HG02798 (cell line): ENCODE measurements around the gene ZWILCH.
"Not testable (repeated sequence)": the region's sequence is repeated elsewhere in the genome, so short reads cannot be mapped to it uniquely, and the experiment has no call there.

Source experiments
- ATAC-seq: cut with Tn5 transposase; IDR thresholded peaks from one replicate; pipeline ENCODE4 v1.9.1; 2021; ENCODE audit warnings: mild to moderate bottlenecking; ENCODE audit not compliant: unreplicated experiment, poor library complexity

ZWILCH gene

DNA sequence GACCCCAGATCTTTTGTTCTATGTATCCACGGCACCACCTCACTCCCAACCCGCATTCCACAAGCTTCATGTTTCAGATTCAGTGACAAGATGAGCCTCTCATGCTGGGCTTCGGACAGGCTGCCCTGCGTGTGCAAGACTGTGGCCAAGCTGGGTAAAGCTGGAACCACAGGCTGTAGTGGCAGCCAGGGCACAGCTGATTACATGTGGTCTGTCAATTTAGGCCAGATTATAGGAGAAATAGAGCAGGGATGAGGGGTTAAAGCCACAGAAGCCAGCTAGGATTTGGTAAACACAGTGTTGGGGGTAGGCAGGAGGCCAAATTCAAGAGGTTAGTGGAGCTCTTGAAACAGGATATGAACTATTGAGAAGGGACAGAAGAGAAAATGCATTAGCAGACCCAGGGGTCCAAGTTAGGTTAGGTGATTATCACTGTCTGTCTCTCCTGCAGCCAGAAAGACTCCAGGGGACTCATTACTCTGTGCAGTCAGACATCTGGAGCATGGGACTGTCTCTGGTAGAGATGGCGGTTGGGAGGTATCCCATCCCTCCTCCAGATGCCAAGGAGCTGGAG lies 20.5 kb upstream of the ZWILCH start:
- no peak for ATAC-seq

DNA sequence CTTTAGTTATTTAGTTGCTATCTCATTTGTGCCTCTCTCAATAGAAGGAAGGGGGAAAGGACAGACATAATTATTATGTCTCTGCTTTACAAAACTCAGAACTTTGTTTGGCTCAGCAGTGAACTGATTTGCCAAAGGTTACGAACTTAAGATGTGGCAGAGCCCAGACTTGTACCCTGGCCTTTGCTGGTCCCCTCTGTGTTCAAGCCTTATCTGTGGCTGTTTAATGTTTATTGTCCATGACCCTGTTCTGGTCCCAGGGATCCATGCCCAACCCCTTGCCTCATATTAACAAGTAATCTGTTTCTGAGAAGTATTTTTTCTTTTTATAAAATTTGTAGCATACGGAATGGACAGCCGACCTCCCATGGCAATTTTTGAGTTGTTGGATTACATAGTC lies 18.2 kb upstream of the ZWILCH start:
- no peak for ATAC-seq

DNA sequence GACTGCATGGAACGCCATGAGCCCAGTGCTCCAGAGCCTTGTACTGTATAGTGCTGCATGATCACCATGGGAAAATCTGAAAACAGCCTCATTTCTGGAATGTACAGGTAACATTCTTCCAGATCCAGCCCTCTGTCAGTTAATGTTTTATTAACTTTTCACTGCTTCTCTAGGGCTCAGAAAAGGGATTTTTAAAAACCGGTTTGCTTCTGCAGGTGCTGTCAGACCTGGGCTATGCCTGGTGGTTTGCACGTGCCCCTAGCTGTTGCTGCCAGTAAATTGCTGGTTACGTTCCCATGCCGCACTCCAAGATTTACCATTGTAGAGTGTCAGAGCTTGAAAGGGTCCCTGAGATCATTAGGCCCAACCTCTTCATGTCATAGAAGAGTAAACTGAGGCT lies 16.6 kb upstream of the ZWILCH start:
- ATAC-seq = no peak

DNA sequence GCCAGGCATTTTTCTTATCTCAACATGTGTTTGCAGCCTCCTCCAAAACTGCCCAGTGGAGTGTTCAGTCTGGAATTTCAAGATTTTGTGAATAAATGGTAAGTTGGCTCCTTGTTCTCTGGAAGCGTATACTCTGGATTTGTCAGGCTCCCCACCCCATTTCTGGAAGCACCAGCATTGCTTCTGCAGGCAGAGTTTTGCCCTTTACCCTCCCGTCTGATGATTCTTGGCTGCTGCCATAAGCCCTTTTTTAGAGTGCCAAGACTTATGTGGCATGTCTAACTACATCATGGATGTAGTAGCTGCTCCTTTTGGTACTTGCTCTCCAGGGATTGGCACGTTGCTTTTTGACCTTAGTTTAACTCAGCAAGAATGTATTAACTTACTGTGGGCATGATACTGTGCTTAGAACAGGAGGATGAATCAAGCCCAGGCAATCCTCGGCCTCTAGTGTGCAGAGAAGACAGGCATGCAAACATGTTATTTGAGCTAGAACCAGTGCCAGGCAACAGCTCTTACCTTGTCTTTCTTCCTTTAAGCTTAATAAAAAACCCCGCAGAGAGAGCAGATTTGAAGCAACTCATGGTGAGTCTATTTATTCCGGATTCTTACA lies 15.8 kb upstream of the ZWILCH start:
- no peak for ATAC-seq

DNA sequence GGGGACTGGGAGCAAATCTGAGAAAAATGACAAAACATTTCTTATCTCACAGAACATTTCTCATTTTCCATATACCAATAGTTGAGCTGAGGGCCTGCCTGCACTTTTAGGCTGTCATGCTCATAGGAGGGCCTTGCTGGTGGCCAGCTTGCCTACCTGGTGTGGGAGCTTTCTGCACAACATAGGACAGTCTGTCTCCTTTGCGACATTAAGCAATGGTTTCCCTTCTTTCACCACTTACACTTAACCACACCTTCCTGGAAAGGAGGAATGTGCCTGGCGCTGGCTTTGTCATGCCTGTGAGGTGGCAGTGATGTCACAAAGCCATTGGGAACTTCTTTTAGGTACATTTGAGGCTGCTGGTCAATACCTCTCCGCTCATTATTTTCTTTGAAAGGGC lies 13.3 kb upstream of the ZWILCH start:
- ATAC-seq = no peak

DNA sequence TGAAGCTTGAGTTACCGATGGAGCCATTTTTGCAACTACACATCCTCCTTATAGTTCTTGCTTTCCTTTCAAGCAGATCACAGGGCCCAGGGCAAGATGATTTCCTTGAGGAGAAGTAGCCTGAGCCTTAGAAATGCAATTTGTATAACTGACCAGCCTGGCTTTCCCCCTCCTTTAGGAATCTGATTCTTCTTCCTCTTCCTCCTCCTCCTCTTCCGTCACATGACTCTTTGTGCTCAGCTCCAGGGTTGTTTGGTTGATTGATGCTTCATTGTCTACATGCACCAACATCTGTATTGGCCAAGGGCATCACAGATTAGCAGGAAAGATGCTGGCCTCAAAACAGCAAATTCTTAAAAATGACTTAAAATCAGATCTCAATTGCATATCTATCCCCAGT lies 10.9 kb upstream of the ZWILCH start:
- no peak for ATAC-seq

DNA sequence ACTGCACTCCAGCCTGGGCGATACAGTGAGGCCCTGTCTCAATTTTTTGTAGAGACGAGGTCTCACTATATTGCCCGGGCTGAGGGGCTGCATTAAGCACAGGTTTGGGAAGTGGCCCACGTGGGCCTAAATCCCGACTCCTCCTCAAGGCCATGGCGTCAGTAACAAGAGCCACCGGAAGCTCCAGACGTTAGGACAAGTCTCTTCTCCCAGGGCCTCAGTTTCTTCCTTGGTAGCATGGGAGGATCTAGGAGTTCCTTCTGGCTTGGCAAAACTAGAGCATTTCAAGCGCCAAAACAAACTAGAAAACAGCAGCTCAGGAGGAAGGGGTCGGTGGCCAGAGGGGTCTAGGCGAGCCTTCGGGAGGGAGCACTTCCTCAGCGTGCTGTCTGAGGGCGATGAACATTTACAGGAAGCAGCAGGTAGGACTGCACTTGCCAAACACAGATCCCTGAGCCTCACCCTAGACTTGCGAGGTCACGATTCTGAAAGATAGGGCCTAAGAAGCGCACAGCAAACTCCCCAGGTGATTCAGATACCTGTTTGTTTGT lies 8.1 kb upstream of the ZWILCH start:
- no peak for ATAC-seq

DNA sequence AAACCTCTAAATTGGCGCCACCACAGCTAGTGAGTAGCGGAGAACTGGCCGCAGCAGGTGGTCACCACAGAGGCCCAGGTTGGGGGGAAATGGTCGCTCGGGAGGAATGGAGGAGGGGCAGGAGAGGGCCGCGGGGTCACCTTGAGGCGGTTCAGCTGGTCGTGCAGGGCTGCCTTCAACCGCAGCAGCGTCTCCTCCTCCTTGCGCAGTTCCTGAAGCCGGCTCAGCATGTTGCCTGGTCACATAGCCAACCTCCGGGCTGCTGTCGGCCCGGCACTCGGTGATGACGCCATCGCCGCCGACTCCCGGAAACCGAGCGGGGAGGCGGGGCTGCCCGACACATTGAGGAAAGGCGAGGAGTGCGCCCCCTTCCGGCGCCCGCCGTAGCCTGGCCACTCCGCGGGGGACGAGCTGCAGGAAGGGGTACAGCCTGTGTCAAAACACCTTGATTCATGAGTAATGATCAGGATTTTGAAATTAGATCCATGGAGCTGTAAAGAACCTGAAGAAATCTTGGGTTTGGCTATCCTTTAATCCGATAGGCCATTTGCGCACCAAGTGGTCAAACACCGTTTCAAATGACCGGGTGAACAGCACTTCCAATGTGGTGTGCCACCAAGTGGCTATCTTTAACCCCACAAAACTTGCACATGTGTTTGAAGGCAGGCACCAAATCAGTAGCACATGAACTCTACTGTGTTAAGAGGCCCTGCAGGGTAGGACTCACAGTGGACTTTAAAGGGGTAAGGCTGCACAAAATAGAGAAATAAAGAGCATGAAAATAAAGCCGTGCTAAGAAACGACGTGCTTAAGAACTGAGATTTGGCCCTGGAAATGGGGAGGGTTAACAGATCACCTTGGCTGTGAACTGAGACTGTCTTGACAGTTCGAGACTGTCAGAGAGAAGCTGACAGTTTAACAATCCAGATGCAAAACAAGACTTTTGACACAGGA lies 7.3 kb upstream of the ZWILCH start, which contains the start of gene SNAPC5:
SNAPC5 (minus strand) TSS at position 261 of the 954 bp plus-strand sequence; CDS start at position 230, 31 bp downstream.
- peak; percentile 93 for ATAC-seq

DNA sequence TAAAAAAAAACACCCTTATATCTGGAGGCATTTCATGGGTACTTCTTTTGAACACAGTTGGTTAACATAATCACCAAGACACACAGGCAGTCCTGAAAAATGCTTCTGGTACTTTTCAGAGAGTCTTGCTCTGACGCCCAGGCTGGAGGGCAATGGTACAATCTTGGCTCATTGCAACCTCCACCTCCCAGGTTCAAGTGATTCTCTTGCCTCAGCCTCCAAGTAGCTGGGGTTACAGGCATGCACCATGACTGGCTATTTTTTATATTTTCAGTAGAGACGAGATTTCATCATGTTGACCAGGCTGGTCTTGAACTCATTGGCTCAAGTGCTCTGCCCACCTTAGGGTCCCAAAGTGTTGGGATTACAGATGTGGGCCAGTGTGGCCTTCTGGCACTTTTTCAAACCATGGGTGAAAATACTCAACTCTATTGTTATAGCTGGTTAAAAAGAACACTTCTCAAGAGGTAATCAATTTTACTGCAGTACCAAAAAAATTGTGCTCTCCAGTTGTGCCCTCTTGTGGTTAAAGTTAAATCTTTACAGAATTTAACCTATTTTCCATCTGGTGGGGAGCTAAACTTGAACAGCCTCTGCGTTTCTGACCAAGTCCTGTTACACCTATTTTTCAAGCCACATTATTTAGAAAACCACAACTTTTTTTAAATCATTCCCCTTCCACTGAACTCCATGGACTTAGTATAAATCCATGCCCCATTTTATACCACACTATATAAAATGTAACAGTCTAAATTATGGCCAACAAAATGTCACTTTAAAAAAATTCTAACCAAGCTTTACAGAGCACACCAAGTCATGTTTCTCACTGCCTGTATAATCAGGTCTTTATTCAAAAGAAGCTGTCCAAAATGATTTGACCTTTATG lies 6.4 kb upstream of the ZWILCH start:
- no peak for ATAC-seq

DNA sequence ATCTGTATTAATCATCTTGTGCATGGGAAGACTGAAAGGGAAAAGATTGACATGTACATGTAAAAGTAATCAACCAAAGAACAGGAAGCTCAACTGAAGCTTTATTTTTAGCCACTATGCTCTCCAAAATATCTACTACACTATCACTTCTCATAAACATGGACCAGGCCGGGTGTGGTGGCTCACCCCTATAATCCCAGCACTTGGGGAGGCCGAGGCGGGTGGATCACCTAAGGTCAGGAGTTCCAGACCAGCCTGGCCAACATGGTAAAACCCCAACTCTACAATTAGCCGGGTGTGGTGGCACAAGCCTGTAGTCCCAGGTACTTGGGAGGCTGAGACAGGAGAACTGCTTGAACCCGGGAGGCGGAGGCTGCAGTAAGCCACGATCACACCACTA lies 4.8 kb upstream of the ZWILCH start:
- not testable (repeated sequence) for ATAC-seq

DNA sequence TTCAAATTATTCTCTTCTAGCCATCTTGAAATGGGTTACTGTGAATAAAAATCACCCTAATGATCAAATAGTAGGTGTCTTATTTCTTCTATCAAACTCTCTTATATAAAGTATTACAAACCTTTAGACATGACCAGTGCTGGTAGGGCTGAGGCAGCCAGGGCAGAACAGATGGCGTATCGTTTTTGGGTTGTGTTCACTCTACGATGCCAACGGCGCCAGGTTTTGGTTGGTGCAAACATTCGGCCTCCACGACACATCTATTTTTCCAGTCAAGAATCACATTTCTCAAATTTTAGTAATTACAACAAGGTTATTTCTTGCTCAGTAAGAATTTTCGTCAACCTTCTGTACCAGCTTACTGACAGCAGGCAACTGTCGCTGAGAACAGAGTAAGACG lies 2.6 kb upstream of the ZWILCH start:
- ATAC-seq = no peak

DNA sequence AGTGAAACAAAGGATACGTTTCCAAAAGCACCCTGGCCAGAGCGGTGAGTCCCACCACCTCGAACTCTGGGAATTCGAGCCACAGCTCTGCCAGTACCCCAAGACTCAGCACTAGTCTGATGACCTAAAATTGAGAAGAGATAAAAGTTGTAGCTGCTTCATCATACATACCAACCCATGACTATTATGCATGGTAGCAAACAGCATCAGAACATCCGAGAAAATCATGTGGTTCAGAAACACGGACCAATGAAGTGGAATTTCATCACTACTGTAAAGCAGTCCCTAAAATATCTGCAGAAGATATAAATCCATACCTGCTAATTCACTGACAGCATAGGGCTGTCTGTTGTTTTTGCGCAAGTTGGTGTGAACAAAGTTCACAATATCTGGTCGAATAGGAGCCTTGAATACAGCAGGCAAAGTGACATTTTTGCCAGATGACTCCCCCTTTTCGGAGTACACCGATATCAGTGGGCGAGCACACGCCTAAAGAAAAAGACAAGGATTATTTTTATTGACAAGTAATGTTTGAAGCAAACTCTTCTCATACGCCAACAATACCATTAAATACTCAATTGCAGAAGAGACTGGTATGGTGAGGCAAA lies 2.0 kb upstream of the ZWILCH start:
- ATAC-seq = not testable (repeated sequence)

DNA sequence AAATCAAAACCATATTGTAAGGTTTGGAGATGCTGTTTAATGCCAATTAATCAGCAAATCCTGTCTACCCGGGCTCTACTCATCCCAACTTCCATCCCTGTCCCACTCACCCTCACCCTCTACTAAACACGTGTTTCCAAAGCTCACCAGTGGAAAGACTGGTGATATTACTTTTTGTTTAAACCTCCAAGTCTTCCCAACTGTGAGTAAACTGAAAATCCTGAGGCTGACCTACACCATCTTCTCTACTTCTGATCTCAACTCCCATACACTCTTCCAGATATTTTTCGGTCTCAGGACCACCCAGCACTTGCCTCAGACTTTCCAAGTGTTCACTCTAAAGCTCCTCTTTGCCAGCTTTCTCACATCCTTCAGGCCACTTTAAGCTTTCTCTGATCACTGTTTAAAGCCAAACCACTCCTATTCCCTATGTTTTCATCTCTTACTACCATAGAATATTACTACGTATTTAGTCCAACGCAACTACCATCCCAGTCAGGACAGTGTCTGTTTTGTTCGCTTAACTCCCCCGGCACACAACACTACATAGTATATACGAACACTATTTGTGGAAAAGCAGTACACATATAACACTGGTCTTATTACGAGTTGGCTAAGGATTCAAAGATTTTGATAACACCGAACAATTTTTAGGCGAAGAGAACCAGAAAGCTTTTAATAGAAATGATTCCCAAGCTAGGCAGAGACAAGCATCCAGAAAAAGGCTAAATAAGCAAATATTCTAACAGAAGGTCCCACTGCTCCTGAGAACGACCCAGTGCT lies 1.2 kb upstream of the ZWILCH start:
- no peak for ATAC-seq

DNA sequence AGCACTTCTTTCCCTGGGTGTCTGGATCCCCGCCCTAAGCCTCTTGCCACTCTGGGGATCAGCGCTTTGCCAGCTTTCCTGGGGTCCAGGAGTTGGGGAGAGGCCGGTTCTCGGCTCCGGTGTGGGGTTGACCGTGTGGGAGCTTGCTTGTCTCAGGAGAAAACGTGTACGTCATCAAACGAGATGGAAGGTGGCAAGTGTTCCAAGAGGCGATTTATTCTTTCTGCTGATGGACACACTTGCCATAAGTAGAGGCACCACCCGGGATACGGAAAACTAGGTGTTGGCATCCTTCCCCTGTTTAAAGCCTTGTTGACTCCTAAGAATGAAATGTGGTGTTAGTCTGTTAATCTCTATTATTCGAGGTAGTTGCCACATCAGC lies 295 bp downstream of the ZWILCH start:
- no peak for ATAC-seq

DNA sequence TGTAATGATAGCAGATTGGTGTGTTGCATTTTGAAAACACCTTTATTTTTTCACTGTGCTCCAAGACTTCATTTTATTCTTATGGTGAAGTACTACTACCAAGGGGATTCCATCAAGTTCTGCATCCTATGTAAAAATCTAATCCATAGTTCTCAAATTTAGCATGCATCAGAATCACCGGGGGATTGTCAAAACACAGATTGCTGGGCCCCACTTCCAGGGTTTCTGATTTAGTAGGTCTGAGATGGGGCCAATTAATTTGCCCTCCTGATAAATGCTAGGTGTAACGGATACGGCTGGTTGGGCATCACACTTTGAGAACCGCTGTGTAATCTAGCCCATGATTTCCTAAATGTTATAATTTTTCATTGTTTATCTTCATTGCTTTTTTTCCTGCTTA lies 692 bp downstream of the ZWILCH start:
- ATAC-seq = no peak

DNA sequence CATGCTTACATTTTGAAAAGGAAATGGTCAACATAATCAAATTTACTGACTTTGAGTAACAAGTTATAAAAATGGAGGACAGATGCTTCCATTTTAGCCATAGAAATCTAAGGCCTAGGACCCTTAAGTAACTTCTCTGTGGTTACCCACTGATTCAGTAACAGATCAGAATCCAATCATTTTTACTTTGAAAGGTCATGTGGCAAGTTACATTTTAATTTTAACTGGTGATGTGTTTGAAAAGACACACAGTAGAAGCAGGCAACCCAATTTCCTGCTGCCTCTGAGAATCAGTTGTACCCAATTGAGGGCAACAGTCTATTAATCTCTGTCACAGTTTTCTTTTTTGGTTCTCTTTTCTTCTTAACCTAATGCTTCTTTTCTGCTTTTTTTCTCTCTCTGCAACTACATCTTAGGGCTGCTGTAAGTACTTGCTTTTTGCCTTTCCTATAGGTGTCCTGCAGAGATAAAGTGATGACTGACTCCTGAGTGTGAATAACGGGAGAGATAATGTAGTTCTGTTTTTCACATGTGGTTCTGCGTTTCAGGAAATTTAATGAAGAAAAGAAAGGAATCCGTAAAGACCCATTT lies 3.3 kb downstream of the ZWILCH start:
- ATAC-seq = no peak

DNA sequence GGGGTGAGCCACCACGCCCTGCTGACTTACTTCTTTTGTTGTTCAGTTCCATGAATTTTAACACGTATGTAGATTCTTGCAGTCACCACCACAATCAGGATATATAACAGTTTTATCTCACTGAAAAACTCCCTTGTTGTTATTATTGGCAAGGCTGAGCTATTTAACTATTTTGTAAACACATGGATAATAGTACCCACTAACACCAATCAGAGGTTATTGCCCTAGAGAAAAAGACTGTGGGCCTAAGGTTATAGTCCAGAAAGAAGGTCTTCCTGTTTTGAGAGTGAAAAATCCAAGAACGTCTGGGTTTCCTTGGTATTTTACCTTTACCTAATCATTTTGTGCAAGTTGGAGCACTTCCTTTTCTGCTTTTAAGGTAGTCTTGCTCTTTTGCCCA lies 9.5 kb downstream of the ZWILCH start:
- ATAC-seq = no peak

DNA sequence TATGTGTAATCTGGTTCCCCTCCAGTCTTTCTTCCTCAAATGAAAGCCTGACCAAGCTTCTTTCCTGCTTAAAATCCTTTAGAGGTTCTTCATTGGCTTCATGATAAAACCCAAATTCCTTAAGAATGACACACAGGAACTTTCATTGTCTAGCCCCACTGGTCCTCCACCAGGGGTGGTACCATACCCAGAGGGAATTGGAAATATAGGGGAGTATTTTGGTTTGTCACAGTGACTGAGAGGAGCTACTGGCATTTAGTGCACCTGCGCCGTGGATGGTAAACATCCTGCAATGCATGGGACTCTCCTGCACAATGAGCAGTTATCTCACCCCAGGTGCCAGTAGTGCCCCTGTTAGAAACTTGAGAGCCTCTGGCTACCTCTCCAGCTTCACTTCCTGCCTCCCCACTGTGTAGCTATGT lies 10.8 kb downstream of the ZWILCH start:
- no peak for ATAC-seq

DNA sequence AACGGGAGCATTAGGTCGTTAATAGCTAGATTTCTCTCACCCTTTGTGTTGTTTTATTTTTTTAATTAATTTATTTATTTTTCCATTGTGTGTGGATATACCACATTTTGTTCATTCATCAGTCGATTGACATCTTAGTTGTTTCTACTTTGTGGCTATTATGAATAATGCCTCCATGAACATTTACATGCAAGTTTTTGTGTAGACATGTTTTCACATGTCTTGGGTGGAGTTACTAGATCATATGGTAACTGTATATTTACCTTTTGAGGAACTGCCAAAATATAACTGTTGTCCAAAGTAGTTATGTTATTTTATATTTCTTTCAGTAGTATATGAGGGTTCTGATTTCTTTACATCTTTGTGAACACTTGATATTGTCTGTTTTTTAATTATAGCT lies 18.8 kb downstream of the ZWILCH start:
- ATAC-seq = no peak
